ENCODE results near the gene PRDM9. TPM values are rescaled to one million over a fixed set of nuclear protein-coding genes. Genes with fewer than 3 reads are reported as not detected.

PRDM9 gene
- total RNA-seq: not detected

DNA sequence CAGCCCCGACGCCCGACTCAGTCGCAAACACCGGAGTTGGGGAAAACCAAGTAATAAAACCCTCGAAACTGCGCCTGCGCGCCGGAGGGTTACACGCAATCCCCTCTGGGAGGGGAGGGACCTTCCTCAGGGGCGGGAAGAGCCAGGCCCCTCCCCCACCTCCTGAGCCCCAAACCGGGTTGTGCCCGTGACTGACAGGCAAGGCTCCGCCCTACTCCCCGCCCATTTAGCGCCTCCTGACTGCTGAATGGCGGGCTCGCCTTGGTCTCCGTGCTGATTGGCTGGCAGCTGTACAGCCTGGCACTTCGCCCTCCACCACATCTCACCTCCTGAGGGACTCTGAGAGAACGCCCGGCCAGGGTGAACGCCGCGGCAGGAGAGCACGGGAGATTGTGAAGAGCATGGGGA, at the start of gene PRDM9:
PRDM9 (plus strand) TSS at position 332 of the 408 bp plus-strand sequence. CDS start 1,425 bp downstream, outside the sequence.
- H3K27ac ChIP-seq: no peak within 1 kb of the TSS
- TF ChIP-seq EP300 (IDR thresholded peaks at IDR 0.05) (no peak), POLR2A (IDR thresholded peaks at IDR 0.05) (no peak)
- TF ChIP-seq, protein P1, sequence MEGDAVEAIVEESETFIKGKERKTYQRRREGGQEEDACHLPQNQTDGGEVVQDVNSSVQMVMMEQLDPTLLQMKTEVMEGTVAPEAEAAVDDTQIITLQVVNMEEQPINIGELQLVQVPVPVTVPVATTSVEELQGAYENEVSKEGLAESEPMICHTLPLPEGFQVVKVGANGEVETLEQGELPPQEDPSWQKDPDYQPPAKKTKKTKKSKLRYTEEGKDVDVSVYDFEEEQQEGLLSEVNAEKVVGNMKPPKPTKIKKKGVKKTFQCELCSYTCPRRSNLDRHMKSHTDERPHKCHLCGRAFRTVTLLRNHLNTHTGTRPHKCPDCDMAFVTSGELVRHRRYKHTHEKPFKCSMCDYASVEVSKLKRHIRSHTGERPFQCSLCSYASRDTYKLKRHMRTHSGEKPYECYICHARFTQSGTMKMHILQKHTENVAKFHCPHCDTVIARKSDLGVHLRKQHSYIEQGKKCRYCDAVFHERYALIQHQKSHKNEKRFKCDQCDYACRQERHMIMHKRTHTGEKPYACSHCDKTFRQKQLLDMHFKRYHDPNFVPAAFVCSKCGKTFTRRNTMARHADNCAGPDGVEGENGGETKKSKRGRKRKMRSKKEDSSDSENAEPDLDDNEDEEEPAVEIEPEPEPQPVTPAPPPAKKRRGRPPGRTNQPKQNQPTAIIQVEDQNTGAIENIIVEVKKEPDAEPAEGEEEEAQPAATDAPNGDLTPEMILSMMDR (IDR thresholded peaks at IDR 0.05): no peak

DNA sequence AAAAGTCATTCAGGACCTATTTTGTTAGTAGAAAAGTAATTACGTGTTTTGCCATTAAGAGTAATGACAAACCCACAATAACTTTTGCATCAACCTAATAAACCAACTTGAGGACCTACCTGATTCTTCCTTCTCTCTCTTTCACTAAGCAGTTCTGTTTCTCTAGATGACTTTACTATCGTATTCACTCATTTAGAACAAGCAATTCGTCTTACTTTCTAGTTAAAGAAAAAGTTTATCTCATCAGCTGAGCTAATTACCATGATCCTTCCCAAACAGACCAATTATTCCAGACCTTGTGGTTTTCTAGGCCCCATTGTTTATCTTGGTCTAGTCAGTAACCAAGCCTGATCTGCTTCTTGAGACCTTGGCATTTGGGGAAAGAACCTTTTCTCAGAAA, 49.6 kb upstream of the PRDM9 start:
- TF ChIP-seq EP300 (IDR thresholded peaks at IDR 0.05) (no peak), POLR2A (IDR thresholded peaks at IDR 0.05) (no peak)
- TF ChIP-seq, protein P1 (IDR thresholded peaks at IDR 0.05): no peak
- H3K27me3 ChIP-seq: no peaks in the 10 kb centered on the region
- no peak overlapping the region for H3K27ac ChIP-seq
- WGBS, 2 donors: 81 to 84% methylated on average over 3 of the region's 3 CpGs
- no peak overlapping the region for H3K4me3 ChIP-seq
- H3K4me1 ChIP-seq: no peaks in the 10 kb centered on the region
- no peak for DNase-seq (ENCODE audit: low spot score in 2 of 2)
- no peaks in the 10 kb centered on the region for H3K9me3 ChIP-seq
- no peaks in the 10 kb centered on the region for H3K36me3 ChIP-seq

More for the DNA sequence above, at the start of gene PRDM9:
- Histone ChIP-seq H3K4me3 (peak within 1 kb of the TSS in 1 of 4 donors; percentile 22), H3K9me3 (peaks cover 0 to 15% (median 0%) of the 10 kb centered on the region in 4 donors), H3K4me1 (no peaks in the 10 kb centered on the region), H3K27me3 (no peaks in the 10 kb centered on the region), H3K36me3 (no peaks in the 10 kb centered on the region)
- DNase-seq (ENCODE audit: low spot score in 2 of 2): peak in 1 of 2 donors; percentile 5
- WGBS, 2 donors: 71 to 94% methylated on average over 26 of the region's 27 CpGs

DNA sequence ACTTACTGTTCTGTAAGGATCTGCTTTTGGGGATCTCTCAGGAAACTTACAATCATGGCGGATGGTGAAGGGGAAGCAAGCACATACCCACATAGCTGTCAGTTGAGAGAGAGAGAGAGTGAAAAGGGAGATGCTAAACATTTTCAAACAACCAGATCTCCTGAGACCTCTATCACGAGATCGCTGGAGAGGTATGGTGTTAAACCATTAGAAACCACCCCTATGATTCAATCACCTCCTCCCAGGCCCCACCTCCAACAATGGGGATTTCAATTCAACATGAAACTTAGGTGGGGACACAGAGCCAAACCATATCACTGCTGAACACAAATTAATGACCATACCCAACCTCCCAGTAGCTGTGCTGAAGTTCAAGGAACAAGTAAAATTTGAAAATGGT, 48.2 kb upstream of the PRDM9 start:
- TF ChIP-seq, protein P1 (IDR thresholded peaks at IDR 0.05): no peak
- TF ChIP-seq POLR2A (IDR thresholded peaks at IDR 0.05): no peak
- TF ChIP-seq EP300 (IDR thresholded peaks at IDR 0.05): no peak
- Histone ChIP-seq H3K4me1 (no peaks in the 10 kb centered on the region), H3K27ac (no peak overlapping the region), H3K27me3 (no peaks in the 10 kb centered on the region), H3K4me3 (no peak overlapping the region), H3K9me3 (no peaks in the 10 kb centered on the region), H3K36me3 (no peaks in the 10 kb centered on the region)
- no peak for DNase-seq (ENCODE audit: low spot score in 2 of 2)
- WGBS, 2 donors: 97 to 100% methylated on average over 3 of the region's 3 CpGs

DNA sequence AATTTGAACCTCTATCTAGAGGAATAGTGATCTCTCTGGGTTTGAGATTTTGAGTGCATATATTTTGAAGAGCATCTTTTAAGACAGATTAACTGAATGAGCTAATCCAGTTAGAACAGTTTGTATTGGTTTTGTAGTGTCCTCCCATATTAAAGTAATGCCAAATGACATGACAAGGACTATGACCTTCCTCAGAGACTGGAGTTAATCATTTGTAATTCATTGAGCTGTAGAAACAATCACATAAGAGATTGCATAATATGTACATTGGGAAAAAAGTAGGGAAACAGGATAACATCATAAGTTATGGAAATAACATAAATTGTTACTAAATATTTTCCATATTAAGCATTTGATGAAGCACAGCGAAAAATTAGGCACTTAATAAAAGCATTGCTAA, 45.8 kb upstream of the PRDM9 start:
- H3K4me3 ChIP-seq: no peak overlapping the region
- H3K9me3 ChIP-seq: no peaks in the 10 kb centered on the region
- TF ChIP-seq EP300 (IDR thresholded peaks at IDR 0.05): no peak
- TF ChIP-seq, protein P1 (IDR thresholded peaks at IDR 0.05): no peak
- TF ChIP-seq POLR2A (IDR thresholded peaks at IDR 0.05): no peak
- no peaks in the 10 kb centered on the region for H3K27me3 ChIP-seq
- H3K4me1 ChIP-seq: no peaks in the 10 kb centered on the region
- H3K36me3 ChIP-seq: no peaks in the 10 kb centered on the region
- no peak for DNase-seq (ENCODE audit: low spot score in 2 of 2)
- H3K27ac ChIP-seq: no peak overlapping the region
- WGBS, 2 donors: 88% methylated on average over 1 of the region's 1 CpG

DNA sequence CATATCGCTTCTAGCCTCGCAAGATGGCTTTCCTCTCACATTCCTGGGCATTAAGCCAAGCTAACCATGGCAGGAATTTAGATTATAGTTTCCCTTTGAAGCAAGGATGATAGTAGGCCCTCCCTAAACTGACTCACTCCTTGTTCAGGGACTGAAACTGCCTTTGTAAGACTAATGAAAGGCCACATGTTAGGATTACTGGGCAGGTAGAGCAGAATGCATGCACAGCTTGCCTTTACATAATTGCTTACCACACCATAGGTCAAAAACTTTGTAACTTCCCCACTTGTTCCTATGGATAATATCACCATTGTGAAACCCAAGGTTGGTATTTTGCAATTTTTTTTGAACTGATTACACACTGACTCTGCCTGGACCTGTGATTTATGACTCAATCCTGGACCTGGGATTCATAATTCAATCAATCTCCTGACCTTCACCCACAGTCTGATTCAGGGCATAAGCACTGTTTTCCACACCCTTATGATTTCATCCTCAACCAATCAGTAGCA, 41.0 kb upstream of the PRDM9 start:
- DNase-seq (ENCODE audit: low spot score in 2 of 2): no peak
- no peak overlapping the region for H3K27ac ChIP-seq
- H3K4me3 ChIP-seq: no peak overlapping the region
- H3K9me3 ChIP-seq: no peaks in the 10 kb centered on the region
- no peaks in the 10 kb centered on the region for H3K27me3 ChIP-seq
- WGBS, 2 donors: 32 to 36% methylated on average over 2 of the region's 2 CpGs
- H3K36me3 ChIP-seq: no peaks in the 10 kb centered on the region
- TF ChIP-seq POLR2A (IDR thresholded peaks at IDR 0.05): no peak
- TF ChIP-seq, protein P1 (IDR thresholded peaks at IDR 0.05): no peak
- TF ChIP-seq EP300 (IDR thresholded peaks at IDR 0.05): no peak
- no peaks in the 10 kb centered on the region for H3K4me1 ChIP-seq
